IMR-90 (cell line): ENCODE results near the gene NSF. TPM values are rescaled to one million over a fixed set of nuclear protein-coding genes. Genes with fewer than 3 reads are reported as not detected.
A peak's percentile ranks its signal among the peaks of the same experiment; 100 is the strongest.
"Not testable (repeated sequence)": the region's sequence is repeated elsewhere in the genome, so short reads cannot be mapped to it uniquely, and the experiment has no call there.

Experiments used
- ATAC-seq: fragments of 200-7000 bp; cut with Tn5 transposase; 2 replicates; pipeline ENCODE4 v1.9.1; 2020; ENCODE audit warnings: low read depth, mild to moderate bottlenecking, moderate library complexity
- BruUV-seq: library from RNA; stranded (reverse); fragments of 400-500 nt; replicated peaks from 2 replicates; lab custom pipeline; 2021; lab: Mats Ljungman, UMichigan
- CTCF ChIA-PET: fragments of 300-600 bp; formaldehyde crosslinking; extraction: SDS; loops from one replicate; lab custom pipeline; 2021; ENCODE audit warnings: antibody characterized with exemption; lab: Yijun Ruan, JAX
- POLR2A ChIA-PET: fragments of 300-600 bp; sonication (Branson Sonifier 250); formaldehyde crosslinking; loops from one replicate; lab custom pipeline; 2022; ENCODE audit warnings: antibody characterized with exemption; ENCODE audit not compliant: unreplicated experiment; lab: Charles Lee
- DNase-seq: peaks from one replicate; pipeline ENCODE4 v3.0.0; 2013
- H2AFZ ChIP-seq: replicated peaks from 2 replicates; pipeline ENCODE3; 2013; ENCODE audit warnings: low read length, mild to moderate bottlenecking; ENCODE audit not compliant: poor library complexity
- H2AK5ac ChIP-seq: 2 replicates; pipeline ENCODE4 v1.6.1; 2013; ENCODE audit warnings: low read depth, low read length, inconsistent platforms
- H2AK9ac ChIP-seq: replicated peaks from 2 replicates; pipeline ENCODE3; 2013; ENCODE audit warnings: mild to moderate bottlenecking, low read depth, low read length, moderate library complexity; ENCODE audit not compliant: poor library complexity
- H2BK120ac ChIP-seq: 2 replicates; pipeline ENCODE4 v1.6.1; 2013; ENCODE audit warnings: low read depth, low read length, inconsistent platforms
- H2BK15ac ChIP-seq: 3 replicates; pipeline ENCODE4 v1.6.1; 2013; ENCODE audit warnings: low read depth, low read length, inconsistent platforms
- H2BK20ac ChIP-seq: 2 replicates; pipeline ENCODE4 v1.6.1; 2013; ENCODE audit warnings: low read depth, mild to moderate bottlenecking, inconsistent platforms, low read length, moderate library complexity
- H2BK5ac ChIP-seq: 2 replicates; pipeline ENCODE4 v1.6.1; 2013; ENCODE audit warnings: mild to moderate bottlenecking, low read depth, low read length, inconsistent platforms; ENCODE audit not compliant: poor library complexity, severe bottlenecking
- H3K14ac ChIP-seq: replicated peaks from 2 replicates; pipeline ENCODE4 v1.6.1; 2013; ENCODE audit warnings: low read depth, low read length, inconsistent platforms
- H3K18ac ChIP-seq: 2 replicates; pipeline ENCODE4 v1.6.1; 2013; ENCODE audit warnings: low read depth, low read length, control low read depth
- H3K23ac ChIP-seq: 2 replicates; pipeline ENCODE4 v1.6.1; 2013; ENCODE audit warnings: low read depth, low read length, inconsistent platforms
- H3K27ac ChIP-seq: 2 replicates; pipeline ENCODE4 v1.5.1; 2013; ENCODE audit warnings: mild to moderate bottlenecking, control low read depth, low read length; ENCODE audit not compliant: insufficient read depth
- H3K27me3 ChIP-seq: 2 replicates; pipeline ENCODE4 v1.6.1; 2013; ENCODE audit warnings: low read length; ENCODE audit not compliant: control insufficient read depth, insufficient read depth
- H3K36me3 ChIP-seq: 2 replicates; pipeline ENCODE4 v1.6.1; 2013; ENCODE audit warnings: low read length, mixed read lengths; ENCODE audit not compliant: control insufficient read depth, insufficient read depth
- H3K4ac ChIP-seq: 2 replicates; pipeline ENCODE4 v1.6.1; 2013; ENCODE audit warnings: low read depth, low read length, inconsistent platforms
- H3K4me1 ChIP-seq: 2 replicates; pipeline ENCODE4 v1.6.1; 2013; ENCODE audit warnings: low read length, mixed read lengths; ENCODE audit not compliant: control insufficient read depth, insufficient read depth
- H3K4me2 ChIP-seq: 2 replicates; pipeline ENCODE4 v1.6.1; 2013; ENCODE audit warnings: low read depth, mild to moderate bottlenecking, control low read depth, low read length, moderate library complexity
- H3K4me3 ChIP-seq: 2 replicates; pipeline ENCODE4 v1.5.1; 2013; ENCODE audit warnings: low read depth, mild to moderate bottlenecking, control low read depth, low read length, moderate library complexity; ENCODE audit not compliant: insufficient read depth
- H3K56ac ChIP-seq: 2 replicates; pipeline ENCODE4 v1.6.1; 2013; ENCODE audit warnings: low read length, inconsistent platforms; ENCODE audit not compliant: insufficient read depth; ENCODE audit errors: extremely low read depth
- H3K79me1 ChIP-seq, 2 experiments: 2 replicates each; pipeline ENCODE4 v1.6.1; 2013; ENCODE audit warnings: low read length in 2 of 2, inconsistent platforms in 1 of 2, low read depth in 1 of 2
- H3K9ac ChIP-seq: 2 replicates; pipeline ENCODE4 v1.6.1; 2013; ENCODE audit warnings: low read depth, low read length, control low read depth
- H3K9me1 ChIP-seq: 2 replicates; pipeline ENCODE4 v1.6.1; 2013; ENCODE audit warnings: low read length, inconsistent platforms; ENCODE audit not compliant: insufficient read depth
- H3K9me3 ChIP-seq: 2 replicates; pipeline ENCODE4 v1.6.1; 2013; ENCODE audit warnings: low read length; ENCODE audit not compliant: control insufficient read depth, insufficient read depth
- H4K20me1 ChIP-seq: 2 replicates; pipeline ENCODE4 v1.6.1; 2013; ENCODE audit warnings: low read length, inconsistent platforms; ENCODE audit not compliant: insufficient read depth
- H4K5ac ChIP-seq: 2 replicates; pipeline ENCODE4 v1.6.1; 2013; ENCODE audit warnings: mild to moderate bottlenecking, low read depth, low read length, control low read depth
- H4K8ac ChIP-seq, 2 experiments: 2 replicates each; pipeline ENCODE4 v1.6.1; 2013; ENCODE audit warnings: low read depth in 2 of 2, low read length in 2 of 2, control low read depth in 1 of 2, inconsistent platforms in 1 of 2
- H4K91ac ChIP-seq: 2 replicates; pipeline ENCODE4 v1.6.1; 2013; ENCODE audit warnings: low read depth, low read length, inconsistent platforms; ENCODE audit not compliant: insufficient read depth
- WGBS, 2 experiments: methylation state at CpG; one replicate each; pipeline versions ENCODE4 v1.1.5 to v1.1.7; 2013; ENCODE audit warnings: missing lambda C conversion rate in 2 of 2; ENCODE audit not compliant: insufficient read length in 1 of 2; ENCODE audit errors: extremely low coverage in 2 of 2; 5-methylcytosine and 5-hydroxymethylcytosine counted together
- dilution Hi-C: fragments of 300-500 bp; cut with HindIII; formaldehyde crosslinking; loops from one replicate; pipeline ENCODE4 v1.14.3; 2018; ENCODE audit warnings: low sequenced_read_pairs; ENCODE audit not compliant: unreplicated experiment
- in situ Hi-C: fragments of 300-500 bp; cut with MboI; formaldehyde crosslinking; loops from 3 replicates; pipeline ENCODE4 v1.14.3; 2019; ENCODE audit warnings: low sequenced_read_pairs, inconsistent platforms, mixed read lengths
- intact Hi-C: fragments of 100-400 bp; cut with micrococcal nuclease; formaldehyde crosslinking; loops from 2 replicates; pipeline ENCODE4 v1.10.0; 2022
- polyA plus RNA-seq, 3 experiments: library from polyadenylated mRNA; depleted of rRNA; stranded (reverse); fragments of >200 nt; gene quantifications; 2 replicates each; pipeline ENCODE4 v1.2.3, GENCODE V29; 2012; ENCODE audit warnings: low replicate concordance in 1 of 3
- total RNA-seq: library from RNA; depleted of rRNA; stranded (reverse); fragments of >200 nt; gene quantifications from 2 replicates; pipeline ENCODE4 v1.2.3, GENCODE V29; 2012

The NSF gene
- total and polyA plus RNA-seq, 2 of the 4 experiments (the other 2 are of a cell fraction): 38.9 to 110 TPM

DNA sequence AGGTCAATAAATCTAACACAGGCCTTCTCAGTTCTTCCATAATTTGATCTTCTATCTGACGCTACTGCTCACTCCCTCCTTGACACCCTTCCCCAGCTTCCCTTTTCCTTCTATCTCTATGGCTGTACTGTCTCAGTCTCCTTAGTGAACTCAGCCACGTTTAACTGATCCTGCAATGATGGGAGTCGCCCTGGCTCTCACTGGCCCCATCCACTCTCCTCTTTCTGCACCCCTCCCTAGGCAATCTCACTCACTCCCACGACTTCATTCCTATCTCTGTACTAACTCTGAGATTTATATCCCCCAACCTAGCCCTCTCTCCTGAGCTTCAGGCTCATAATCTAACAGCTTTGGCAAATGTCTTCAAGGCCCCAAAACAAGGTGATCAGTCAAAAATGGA lies 18.7 kb upstream of the NSF start:
- H2BK20ac ChIP-seq, BruUV-seq, H2AK5ac ChIP-seq, H2BK15ac ChIP-seq, H3K36me3 ChIP-seq, H3K9ac ChIP-seq, H3K4me3 ChIP-seq, H3K18ac ChIP-seq, H3K23ac ChIP-seq, ATAC-seq, H3K79me1 ChIP-seq, H4K20me1 ChIP-seq, in situ Hi-C loops, H3K56ac ChIP-seq, H2AFZ ChIP-seq, H2AK9ac ChIP-seq, H3K4me1 ChIP-seq, H3K9me3 ChIP-seq, DNase-seq, H3K9me1 ChIP-seq, H2BK5ac ChIP-seq, H3K27me3 ChIP-seq, H3K14ac ChIP-seq, H3K27ac ChIP-seq, POLR2A ChIA-PET, intact Hi-C loops, dilution Hi-C loops, H4K91ac ChIP-seq, CTCF ChIA-PET, H2BK120ac ChIP-seq, H4K5ac ChIP-seq, H3K4ac ChIP-seq, H4K8ac ChIP-seq, H3K4me2 ChIP-seq: not testable (repeated sequence)
- WGBS, 2 experiments: no CpG with 5 or more reads among the region's 4 CpGs

DNA sequence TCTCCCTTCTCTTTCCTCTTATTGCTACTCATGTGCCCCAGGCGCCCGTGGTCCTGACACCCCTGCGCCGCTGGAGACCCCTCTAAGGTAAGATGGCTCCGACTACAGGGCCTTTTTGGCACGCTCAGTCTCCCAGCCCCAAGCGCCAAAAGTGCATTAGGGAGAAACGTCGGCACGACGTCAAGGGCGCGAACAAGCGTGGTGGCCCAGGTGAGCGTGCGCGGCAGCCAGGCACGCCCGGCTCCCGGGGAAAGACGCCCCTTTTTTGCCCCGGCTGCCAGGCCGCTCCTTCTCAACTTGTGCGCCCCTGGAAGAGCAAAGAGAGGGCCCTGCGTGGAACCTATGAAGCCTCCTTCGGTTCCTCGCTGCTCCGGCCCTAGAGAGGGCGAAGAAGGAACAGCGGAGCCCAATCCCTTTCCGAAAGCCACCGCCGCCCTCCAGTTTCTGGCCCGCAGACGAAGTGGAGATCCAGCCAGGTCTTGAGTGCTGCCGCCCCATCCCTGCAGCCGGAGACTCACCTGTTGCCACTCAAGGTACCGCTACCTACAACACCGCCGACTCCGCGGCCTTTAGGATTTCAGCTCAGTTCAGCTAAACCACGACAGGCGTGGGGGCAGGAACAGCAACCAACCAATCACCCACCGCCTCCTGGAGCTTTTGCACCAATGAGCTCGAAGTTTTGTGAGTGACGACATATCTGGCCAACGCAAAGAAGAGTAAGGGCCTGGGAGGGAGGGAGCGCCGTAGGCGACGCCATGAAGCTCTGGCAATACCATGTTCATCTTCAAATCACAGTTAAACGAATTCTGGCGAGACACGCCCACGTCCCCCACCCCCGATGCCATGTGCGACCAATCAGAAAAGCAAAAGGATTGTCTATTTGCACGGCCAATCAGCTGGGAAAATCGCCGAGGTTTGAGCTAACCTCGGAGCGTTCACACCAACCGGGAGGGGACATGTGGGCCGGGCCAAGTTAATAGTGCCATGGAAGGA lies 11.1 kb upstream of the NSF start, which contains the start of gene ARL17A:
Gene ARL17A (minus strand): TSS at position 609 of the 993 bp plus-strand sequence. CDS start 3,369 bp downstream, outside the sequence.
- WGBS, 2 experiments: no CpG with 5 or more reads among the region's 65 CpGs
- H2BK15ac ChIP-seq, H3K27ac ChIP-seq, H3K4me1 ChIP-seq, H2BK20ac ChIP-seq, H3K23ac ChIP-seq, H2AK5ac ChIP-seq, H2BK5ac ChIP-seq, H3K4ac ChIP-seq, CTCF ChIA-PET, H4K20me1 ChIP-seq, H4K91ac ChIP-seq, POLR2A ChIA-PET, BruUV-seq, H3K9me1 ChIP-seq, H3K4me2 ChIP-seq, H3K79me1 ChIP-seq, H3K14ac ChIP-seq, H3K27me3 ChIP-seq, dilution Hi-C loops, DNase-seq, H3K36me3 ChIP-seq, intact Hi-C loops, H3K9me3 ChIP-seq, H3K18ac ChIP-seq, H3K9ac ChIP-seq, H3K56ac ChIP-seq, H2AFZ ChIP-seq, H2BK120ac ChIP-seq, in situ Hi-C loops, H2AK9ac ChIP-seq: not testable (repeated sequence)
- 0 out of 2 replicates have a peak within 1 kb of the TSS, but pooled peaks have one; percentile 56 for H4K5ac ChIP-seq
- H3K4me3 ChIP-seq: peak within 1 kb of the TSS; percentile 29; the same call in 1 of the 2 replicates
- peak; percentile 94 for ATAC-seq
- H4K8ac ChIP-seq: peak within 1 kb of the TSS in 1 of 2 experiments; percentile 58; a peak in 1 of 4 replicates
